ENCODE measurements around the gene LPP. TPM values are rescaled to one million over a fixed set of nuclear protein-coding genes. Genes with fewer than 3 reads are reported as not detected.

LPP gene
- total and polyA plus RNA-seq, 2 donors (not counting 1 experiment from before 2014, with no cell fraction given): 7.6 to 81.7 TPM

DNA sequence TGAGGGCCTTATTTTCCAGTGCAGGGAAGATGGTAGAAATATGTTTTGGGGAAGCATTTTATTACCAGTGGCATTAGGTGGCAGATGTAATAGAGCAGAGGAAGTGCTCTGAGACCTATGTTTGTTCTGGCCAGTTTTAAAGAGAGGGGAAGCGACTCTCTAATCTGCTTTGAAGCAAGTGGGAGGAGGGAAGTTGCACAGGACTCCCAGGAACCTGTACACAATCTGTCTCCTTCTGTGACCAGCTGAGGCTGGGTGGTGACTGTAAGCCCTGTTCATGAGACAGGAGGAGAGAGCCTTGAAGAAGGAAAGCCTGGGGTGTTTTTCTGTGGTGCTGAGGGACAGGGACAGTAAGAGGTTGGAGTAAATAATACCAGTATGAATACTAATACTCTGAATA is 60.5 kb downstream of the LPP start:
- peak; percentile 55 for DNase-seq
- CTCF ChIA-PET: interaction anchor here (0.7 to 1.2 kb wide), 4 partner anchors 132 to 472 kb away, joined by 3 to 4 read pairs (median 3); no protein-coding TSS in a partner anchor
- Histone ChIP-seq H3K9me3 (ENCODE audit: control extremely low read depth in 1 of 3, control insufficient read depth in 2 of 3, insufficient read depth in 1 of 3, low read length in 2 of 3) (no peaks in the 10 kb centered on the region), H3K4me3 (ENCODE audit: control extremely low read depth in 1 of 5, extremely low read depth in 1 of 5, insufficient read depth in 1 of 5, low read depth in 2 of 5, low read length in 4 of 5) (peak overlapping the region in 2 of 5 experiments; percentile 9 to 13), H3K79me2 (ENCODE audit: control insufficient read depth, insufficient read depth, low read length) (peaks cover 40% of the 10 kb centered on the region), H4K20me1 (ENCODE audit: control insufficient read depth, insufficient read depth, low read length, poor library complexity, severe bottlenecking) (no peaks in the 10 kb centered on the region), H3K27me3 (replicated peaks in 1 of 4; ENCODE audit: control extremely low read depth in 1 of 4, control insufficient read depth in 3 of 4, insufficient read depth in 4 of 4, low read length in 3 of 4) (no peaks in the 10 kb centered on the region), H3K4me2 (replicated peaks; ENCODE audit: low read depth, low read length, poor library complexity, severe bottlenecking) (peak overlapping the region; percentile 66), H3K9ac (ENCODE audit: low read length) (peak overlapping the region; percentile 34), H3K36me3 (replicated peaks in 1 of 2; ENCODE audit: control extremely low read depth in 1 of 2, control insufficient read depth in 1 of 2, extremely low read depth in 1 of 2, insufficient read depth in 2 of 2, low read length in 1 of 2) (no peaks in the 10 kb centered on the region), H2AFZ (ENCODE audit: insufficient read depth, low read depth, low read length, poor library complexity, severe bottlenecking) (peak overlapping the region; percentile 59), H3K27ac (ENCODE audit: low read length in 2 of 2) (peak overlapping the region; percentile 59 to 78), H3K4me1 (ENCODE audit: control insufficient read depth in 2 of 2, insufficient read depth in 2 of 2, low read length in 2 of 2) (peaks cover 31 to 33% of the 10 kb centered on the region in 2 donors)
- POLR2A ChIA-PET: interaction anchor here (0.6 to 0.7 kb wide), 6 partner anchors 10 to 469 kb away, joined by 3 to 7 read pairs (median 4); no protein-coding TSS in a partner anchor
- Mint-ChIP-seq H3K27me3 (no peaks in the 10 kb centered on the region), H3K4me1 (peaks cover 41% of the 10 kb centered on the region), H3K9me3 (ENCODE audit: insufficient read depth) (no peaks in the 10 kb centered on the region), H3K4me3 (peak overlapping the region; percentile 24), H3K27ac (peak overlapping the region; percentile 89)
- peak; percentile 51 for ATAC-seq (ENCODE audit: low read depth)
- WGBS (ENCODE audit: insufficient coverage): 0% methylated on average over 1 of the region's 1 CpG
- intact Hi-C loops (cut with micrococcal nuclease): loop anchor here (2.0 to 5.0 kb wide), 2 partner anchors 28 to 62 kb away; partner anchors contain the start of gene LPP
- TF ChIP-seq EZH2 (IDR thresholded peaks at IDR 0.05; ENCODE audit: borderline replicate concordance, insufficient read depth, low read depth, low read length, poor library complexity, severe bottlenecking) (no peak), CTCF (IDR thresholded peaks at IDR 0.05) (no peak)

DNA sequence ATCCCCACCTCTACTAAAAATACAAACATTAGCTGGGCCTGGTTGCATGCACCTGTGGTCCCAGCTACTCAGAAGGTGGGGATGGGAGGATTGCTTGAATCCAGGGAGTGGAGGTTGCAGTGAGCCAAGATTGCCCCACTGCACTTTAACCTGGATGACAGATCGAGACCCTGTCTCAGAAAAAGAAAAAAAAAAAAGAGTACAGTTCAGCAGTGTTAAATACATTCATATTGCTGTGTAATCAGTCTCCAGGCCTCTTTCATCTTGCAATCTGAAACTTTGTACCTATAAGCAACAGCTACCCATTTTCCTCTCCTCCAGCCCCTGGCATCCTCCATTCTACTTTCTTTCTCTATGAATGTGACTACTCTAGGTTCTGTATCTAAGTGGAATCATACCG is 61.2 kb downstream of the LPP start:
- no peak for TF ChIP-seq EZH2 (IDR thresholded peaks at IDR 0.05; ENCODE audit: borderline replicate concordance, insufficient read depth, low read depth, low read length, poor library complexity, severe bottlenecking)
- TF ChIP-seq CTCF (IDR thresholded peaks at IDR 0.05): no peak
- Histone ChIP-seq H3K4me1 (ENCODE audit: control insufficient read depth in 2 of 2, insufficient read depth in 2 of 2, low read length in 2 of 2) (peaks cover 31 to 33% of the 10 kb centered on the region in 2 donors), H3K36me3 (replicated peaks in 1 of 2; ENCODE audit: control extremely low read depth in 1 of 2, control insufficient read depth in 1 of 2, extremely low read depth in 1 of 2, insufficient read depth in 2 of 2, low read length in 1 of 2) (peaks cover 0 to 4% of the 10 kb centered on the region in 2 experiments), H3K9me3 (ENCODE audit: control extremely low read depth in 1 of 3, control insufficient read depth in 2 of 3, insufficient read depth in 1 of 3, low read length in 2 of 3) (no peaks in the 10 kb centered on the region), H3K9ac (ENCODE audit: low read length) (no peak overlapping the region), H3K27me3 (replicated peaks in 1 of 4; ENCODE audit: control extremely low read depth in 1 of 4, control insufficient read depth in 3 of 4, insufficient read depth in 4 of 4, low read length in 3 of 4) (no peaks in the 10 kb centered on the region), H4K20me1 (ENCODE audit: control insufficient read depth, insufficient read depth, low read length, poor library complexity, severe bottlenecking) (no peaks in the 10 kb centered on the region), H2AFZ (ENCODE audit: insufficient read depth, low read depth, low read length, poor library complexity, severe bottlenecking) (no peak overlapping the region), H3K4me2 (replicated peaks; ENCODE audit: low read depth, low read length, poor library complexity, severe bottlenecking) (no peak overlapping the region), H3K4me3 (ENCODE audit: control extremely low read depth in 1 of 5, extremely low read depth in 1 of 5, insufficient read depth in 1 of 5, low read depth in 2 of 5, low read length in 4 of 5) (no peak overlapping the region), H3K27ac (ENCODE audit: low read length in 2 of 2) (no peak overlapping the region), H3K79me2 (ENCODE audit: control insufficient read depth, insufficient read depth, low read length) (peaks cover 46% of the 10 kb centered on the region)
- no CpG with 5 or more reads among the region's 2 CpGs for WGBS (ENCODE audit: insufficient coverage)
- H3K27me3 Mint-ChIP-seq: no peaks in the 10 kb centered on the region
- ATAC-seq (ENCODE audit: low read depth): no peak
- ChIA-PET POLR2A (no interaction called here), CTCF (interaction anchor here (1.1 kb wide), 1 partner anchor 474 kb away, joined by 4 read pairs; no protein-coding TSS in a partner anchor)
- DNase-seq: no peak
- H3K4me1 Mint-ChIP-seq: peaks cover 41% of the 10 kb centered on the region
- H3K4me3 Mint-ChIP-seq: no peak overlapping the region
- H3K27ac Mint-ChIP-seq: no peak overlapping the region
- H3K9me3 Mint-ChIP-seq (ENCODE audit: insufficient read depth): no peaks in the 10 kb centered on the region
- intact Hi-C loops (cut with micrococcal nuclease): loop anchor here (2.0 kb wide), 1 partner anchor 28 kb away; no protein-coding TSS in a partner anchor
